Activated CD8-positive, alpha-beta memory T cell treated with anti-CD3 and anti-CD28 coated beads for 36 hours (primary cell): ENCODE results near the gene POLA2. TPM values are rescaled to one million over a fixed set of nuclear protein-coding genes. Genes with fewer than 3 reads are reported as not detected.
"Not testable (repeated sequence)": the region's sequence is repeated elsewhere in the genome, so short reads cannot be mapped to it uniquely, and the experiment has no call there.

Experiments used
- CTCF ChIA-PET: fragments of 350-600 bp; sonication (Branson Sonifier 250); formaldehyde crosslinking; loops from one replicate; lab custom pipeline; 2021; ENCODE audit warnings: antibody characterized with exemption; lab: Charles Lee
- POLR2A ChIA-PET: fragments of 350-600 bp; sonication (Branson Sonifier 250); formaldehyde crosslinking; loops from one replicate; lab custom pipeline; 2021; ENCODE audit warnings: antibody characterized with exemption; lab: Charles Lee
- total RNA-seq, 2 experiments: library from RNA; stranded (reverse); gene quantifications; one replicate each; pipeline ENCODE4 v1.2.3, GENCODE V29; 2021

POLA2 gene
- total RNA-seq, 2 experiments from 2014 or later: 73.8 to 80.7 TPM

- POLR2A ChIA-PET: interaction anchor here (0.7 kb wide), 1 partner anchor 53 kb away, joined by 3 read pairs; no protein-coding TSS in a partner anchor
- CTCF ChIA-PET: no interaction called here
Observed at GRCh38 chr11:65236194-65237059, 25.3 kb upstream of the POLA2 start.

- CTCF ChIA-PET: not testable (repeated sequence)
Observed at GRCh38 chr11:65238302-65238701, 23.5 kb upstream of the POLA2 start.

GRCh38 chr11:65241134-65241533 is 20.6 kb upstream of the POLA2 start:
- CTCF ChIA-PET: interaction anchor here (0.9 kb wide), 1 partner anchor 61 kb away, joined by 3 read pairs; no protein-coding TSS in a partner anchor
- POLR2A ChIA-PET: no interaction called here

More at GRCh38 chr11:65238302-65238701, 23.5 kb upstream of the POLA2 start:
- POLR2A ChIA-PET: not testable (repeated sequence)

- CTCF ChIA-PET: interaction anchor here (0.6 to 0.9 kb wide), 2 partner anchors 61 to 92 kb away, joined by 3 read pairs; no protein-coding TSS in a partner anchor
- POLR2A ChIA-PET: no interaction called here
Observed at GRCh38 chr11:65241692-65242091, 20.1 kb upstream of the POLA2 start.

GRCh38 chr11:65242389-65242788 is 19.4 kb upstream of the POLA2 start:
- CTCF ChIA-PET: interaction anchor here (0.6 kb wide), 1 partner anchor 93 kb away, joined by 3 read pairs; no protein-coding TSS in a partner anchor
- POLR2A ChIA-PET: no interaction called here

- CTCF ChIA-PET: interaction anchor here (0.7 to 2.4 kb wide), 3 partner anchors 19 to 71 kb away, joined by 3 to 8 read pairs (median 3); partner anchors contain the start of gene CDC42EP2
- POLR2A ChIA-PET: no interaction called here
Observed at GRCh38 chr11:65243797-65244196, 18.0 kb upstream of the POLA2 start.

GRCh38 chr11:65245046-65245445 is 16.7 kb upstream of the POLA2 start:
- CTCF ChIA-PET: interaction anchor here (2.4 kb wide), 1 partner anchor 20 kb away, joined by 8 read pairs; no protein-coding TSS in a partner anchor
- POLR2A ChIA-PET: not testable (repeated sequence)

GRCh38 chr11:65246506-65246905 is 15.3 kb upstream of the POLA2 start:
- POLR2A ChIA-PET: no interaction called here
- CTCF ChIA-PET: interaction anchor here (1.2 kb wide), 1 partner anchor 70 kb away, joined by 3 read pairs; no protein-coding TSS in a partner anchor

- POLR2A ChIA-PET: not testable (repeated sequence)
Observed at GRCh38 chr11:65248184-65248710, 13.5 kb upstream of the POLA2 start.

GRCh38 chr11:65251476-65251875 is 10.3 kb upstream of the POLA2 start:
- CTCF ChIA-PET: interaction anchor here (1.0 to 1.2 kb wide), 3 partner anchors 27 to 78 kb away, joined by 3 to 6 read pairs (median 3); partner anchors contain the start of gene CDC42EP2
- POLR2A ChIA-PET: no interaction called here

More at GRCh38 chr11:65248184-65248710, 13.5 kb upstream of the POLA2 start:
- CTCF ChIA-PET: interaction anchor here (0.6 kb wide), 1 partner anchor 354 kb away, joined by 3 read pairs; no protein-coding TSS in a partner anchor

GRCh38 chr11:65254724-65255123 is 7.0 kb upstream of the POLA2 start:
- CTCF ChIA-PET: interaction anchor here (1.0 kb wide), 1 partner anchor 36 kb away, joined by 3 read pairs; no protein-coding TSS in a partner anchor
- POLR2A ChIA-PET: no interaction called here

- ChIA-PET CTCF (interaction anchor here (1.0 kb wide), 1 partner anchor 57 kb away, joined by 3 read pairs; no protein-coding TSS in a partner anchor), POLR2A (no interaction called here)
Observed at GRCh38 chr11:65258988-65259387, 2.8 kb upstream of the POLA2 start.

GRCh38 chr11:65260302-65260701 is 1.5 kb upstream of the POLA2 start:
- ChIA-PET POLR2A (no interaction called here), CTCF (interaction anchor here (1.1 kb wide), 1 partner anchor 55 kb away, joined by 3 read pairs; the partner anchor contains the start of gene CDC42EP2)

- ChIA-PET CTCF (interaction anchor here (1.0 to 2.2 kb wide), 4 partner anchors 11 to 54 kb away, joined by 3 to 11 read pairs (median 4); partner anchors contain the start of gene CDC42EP2), POLR2A (interaction anchor here (0.5 to 2.0 kb wide), 12 partner anchors 13 to 551 kb away, joined by 3 to 12 read pairs (median 4); partner anchors contain the start of genes CDC42EP2, DPF2 and MALAT1)
Observed at GRCh38 chr11:65260756-65261590, 789 bp upstream of the POLA2 start.

GRCh38 chr11:65262381-65262680 is 569 bp downstream of the POLA2 start:
- CTCF ChIA-PET: interaction anchor here (1.1 to 2.2 kb wide), 5 partner anchors 12 to 152 kb away, joined by 3 to 11 read pairs (median 3); partner anchors contain the start of genes CDC42EP2, FAU and MRPL49
- POLR2A ChIA-PET: interaction anchor here (0.6 to 2.0 kb wide), 21 partner anchors 12 to 307 kb away, joined by 3 to 12 read pairs (median 4); partner anchors contain the start of genes CDC42EP2, DPF2 and MALAT1

GRCh38 chr11:65262776-65263175 is 1.0 kb downstream of the POLA2 start:
- ChIA-PET CTCF (interaction anchor here (1.1 to 2.2 kb wide), 4 partner anchors 52 to 152 kb away, joined by 3 to 11 read pairs (median 3); partner anchors contain the start of genes CDC42EP2, FAU and MRPL49), POLR2A (interaction anchor here (0.8 to 2.0 kb wide), 9 partner anchors 11 to 158 kb away, joined by 3 to 12 read pairs (median 6); partner anchors contain the start of genes CDC42EP2 and DPF2)

- POLR2A ChIA-PET: not testable (repeated sequence)
- CTCF ChIA-PET: interaction anchor here (1.0 kb wide), 1 partner anchor 49 kb away, joined by 3 read pairs; no protein-coding TSS in a partner anchor
Observed at GRCh38 chr11:65264747-65265146, 3.0 kb downstream of the POLA2 start.

- CTCF ChIA-PET: interaction anchor here (0.6 to 1.3 kb wide), 3 partner anchors 30 to 49 kb away, joined by 3 read pairs; partner anchors contain the start of gene CDC42EP2
- POLR2A ChIA-PET: interaction anchor here (0.6 kb wide), 1 partner anchor 18 kb away, joined by 3 read pairs; no protein-coding TSS in a partner anchor
Observed at GRCh38 chr11:65266210-65266609, 4.4 kb downstream of the POLA2 start.
